Ovary (tissue), 9 donors: ENCODE measurements around the gene ARFIP2. TPM values are rescaled to one million over a fixed set of nuclear protein-coding genes. Genes with fewer than 3 reads are reported as not detected.

Experiments
- DNase-seq, 5 donors: peaks; one replicate each; pipeline ENCODE4 v3.0.0-alpha.2; 2019 to 2020
- H3K27ac ChIP-seq, 2 donors: fragments of 200-600 bp; one replicate each; pipeline versions ENCODE4 v1.5.1 to v1.8.0; 2019 to 2022
- H3K27me3 ChIP-seq: fragments of 200-600 bp; one replicate; pipeline ENCODE4 v1.8.0; 2022
- H3K36me3 ChIP-seq: fragments of 200-600 bp; sonication (generic); one replicate; pipeline ENCODE4 v1.5.1; 2019
- H3K4me1 ChIP-seq: one replicate; pipeline ENCODE4 v1.8.1; 2013; ENCODE audit warnings: mild to moderate bottlenecking, moderate library complexity; ENCODE audit not compliant: insufficient read depth
- H3K4me3 ChIP-seq: fragments of 200-600 bp; sonication (generic); one replicate; pipeline ENCODE4 v1.5.1; 2017
- H3K9me3 ChIP-seq, 2 donors: fragments of 200-600 bp in 1 of 2; sonication (generic) in 1 of 2; one replicate each; pipeline versions ENCODE4 v1.5.1 to v1.8.1; 2013 to 2019; ENCODE audit warnings: mild to moderate bottlenecking in 1 of 2, moderate library complexity in 1 of 2
- EP300 ChIP-seq: sonication (generic); formaldehyde crosslinking; IDR thresholded peaks from one replicate; pipeline ENCODE4 v1.6.1; 2017; ENCODE audit warnings: antibody characterized with exemption
- POLR2A ChIP-seq: fragments of 450-650 bp; IDR thresholded peaks from one replicate; pipeline ENCODE4 v1.6.1; 2017; ENCODE audit warnings: antibody characterized with exemption, mild to moderate bottlenecking, moderate library complexity
- WGBS, 3 donors: extraction: QIAGEN DNeasy Blood & Tissue Kit in 1 of 3; methylation state at CpG; one replicate each; pipeline versions ENCODE4 v1.1.5 to v1.1.7; 2013 to 2017; 5-methylcytosine and 5-hydroxymethylcytosine counted together
- intact Hi-C, 4 donors: fragments of 100-400 bp; cut with DNase I; formaldehyde crosslinking; loops; one replicate each; pipeline versions ENCODE4 v1.11.0 to v1.15.1; 2022 to 2023
- polyA plus RNA-seq, 2 donors: library from polyadenylated mRNA; stranded (reverse); fragments of 200-250 nt in 1 of 2; fragments of 350-450 nt in 1 of 2; fragmentation: Illumina TruSeq in 1 of 2; extraction: RNeasy Lipid Tissue Mini Kit (QIAGEN cat#74804) in 1 of 2; gene quantifications; one replicate each; pipeline ENCODE4 v1.2.3, GENCODE V29; 2013 to 2014
- total RNA-seq, 7 donors: library from RNA; depleted of rRNA in 2 of 7; stranded (reverse); fragments of >200 nt in 2 of 7; fragmentation: NEBNext Ultra II Directional in 3 of 7; extraction: Animal tissue kit (Norgen Biotek cat#: 25700) in 3 of 7; gene quantifications; one replicate each; pipeline versions ENCODE4 v1.1.0 to v1.2.4, GENCODE V29; 2016 to 2023
- TF ChIP-seq, protein P1 (sequence below), 3 donors: fragments of 450-650 bp in 2 of 3; fragments of 200-600 bp in 1 of 3; IDR thresholded peaks; one replicate each; pipeline versions ENCODE4 v1.5.1 to v1.8.0; 2016 to 2022; ENCODE audit warnings: antibody characterized with exemption in 3 of 3, mild to moderate bottlenecking in 1 of 3
- donor health status: DM: no; HTN: no; CAD: no; lungs with moderate emphysema.
- donor health status: DM: no; HTN: no; CAD: no.
- donor health status: Bipolar disorder and iron deficiency.
- donor health status: DM: yes; HTN: yes; CAD: no.
- donor health status: DM: no; HTN: no; CAD: no.
- donor health status: DM: yes; HTN: yes; CAD: no.

Gene ARFIP2
- total and polyA plus RNA-seq, 9 donors = 35.8 to 70.4 (median 48.2) TPM

DNA sequence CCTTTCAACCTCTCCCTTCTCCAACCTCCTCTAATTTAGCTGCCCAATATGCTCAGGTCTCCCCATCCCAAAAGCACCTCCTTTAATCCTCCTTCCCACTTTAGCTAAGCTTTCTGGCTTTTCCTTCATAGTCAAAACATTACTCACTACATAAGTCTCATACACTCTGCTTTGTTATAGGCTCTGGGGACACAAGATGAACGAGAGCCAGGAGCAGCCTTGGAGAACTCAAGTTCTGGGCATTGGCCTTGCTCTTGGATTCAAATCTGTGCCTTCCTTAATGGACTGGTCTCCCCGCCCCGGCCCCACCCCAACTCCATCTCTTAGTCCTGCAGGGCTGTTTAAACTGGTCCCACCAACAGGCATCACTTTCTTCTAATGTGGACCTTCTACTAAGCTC lies 28.9 kb downstream of the ARFIP2 start:
- intact Hi-C loops = no loop called here
- H3K36me3 ChIP-seq = no peaks in the 10 kb centered on the region
- no peak overlapping the region for H3K27ac ChIP-seq
- H3K27me3 ChIP-seq = no peaks in the 10 kb centered on the region
- no peaks in the 10 kb centered on the region for H3K9me3 ChIP-seq
- no peak for DNase-seq
- H3K4me1 ChIP-seq = no peaks in the 10 kb centered on the region
- TF ChIP-seq EP300 (no peak), POLR2A (no peak)
- TF ChIP-seq, protein P1, sequence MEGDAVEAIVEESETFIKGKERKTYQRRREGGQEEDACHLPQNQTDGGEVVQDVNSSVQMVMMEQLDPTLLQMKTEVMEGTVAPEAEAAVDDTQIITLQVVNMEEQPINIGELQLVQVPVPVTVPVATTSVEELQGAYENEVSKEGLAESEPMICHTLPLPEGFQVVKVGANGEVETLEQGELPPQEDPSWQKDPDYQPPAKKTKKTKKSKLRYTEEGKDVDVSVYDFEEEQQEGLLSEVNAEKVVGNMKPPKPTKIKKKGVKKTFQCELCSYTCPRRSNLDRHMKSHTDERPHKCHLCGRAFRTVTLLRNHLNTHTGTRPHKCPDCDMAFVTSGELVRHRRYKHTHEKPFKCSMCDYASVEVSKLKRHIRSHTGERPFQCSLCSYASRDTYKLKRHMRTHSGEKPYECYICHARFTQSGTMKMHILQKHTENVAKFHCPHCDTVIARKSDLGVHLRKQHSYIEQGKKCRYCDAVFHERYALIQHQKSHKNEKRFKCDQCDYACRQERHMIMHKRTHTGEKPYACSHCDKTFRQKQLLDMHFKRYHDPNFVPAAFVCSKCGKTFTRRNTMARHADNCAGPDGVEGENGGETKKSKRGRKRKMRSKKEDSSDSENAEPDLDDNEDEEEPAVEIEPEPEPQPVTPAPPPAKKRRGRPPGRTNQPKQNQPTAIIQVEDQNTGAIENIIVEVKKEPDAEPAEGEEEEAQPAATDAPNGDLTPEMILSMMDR (IDR thresholded peaks at IDR 0.05) = no peak
- 86 to 89% (median 88%) methylated on average over 3 of the region's 3 CpGs for WGBS, 3 donors
- H3K4me3 ChIP-seq = no peak overlapping the region

DNA sequence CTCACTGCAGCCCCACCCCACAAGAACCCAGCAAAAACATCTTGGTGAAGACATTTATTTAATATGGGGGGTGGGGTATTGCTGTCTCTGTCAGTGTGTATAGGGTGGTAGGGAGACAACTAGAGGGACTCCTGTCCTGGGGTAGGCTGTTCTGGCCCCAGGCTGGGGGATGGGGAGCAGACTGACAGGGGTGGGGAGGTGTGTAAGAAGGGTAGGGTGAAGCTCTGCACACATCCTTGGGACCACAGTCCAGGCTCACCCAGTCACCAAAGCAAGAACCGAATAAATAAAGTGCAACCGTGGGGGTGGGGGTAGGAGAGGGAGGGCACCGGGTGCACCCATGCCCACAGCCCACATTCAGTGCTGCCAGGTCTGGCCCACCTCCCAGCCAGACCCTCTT lies 32.6 kb downstream of the ARFIP2 start:
- Histone ChIP-seq H3K9me3 (no peaks in the 10 kb centered on the region), H3K27ac (no peak overlapping the region), H3K36me3 (no peaks in the 10 kb centered on the region), H3K4me1 (no peaks in the 10 kb centered on the region), H3K27me3 (no peaks in the 10 kb centered on the region), H3K4me3 (no peak overlapping the region)
- WGBS, 3 donors = 87 to 88% (median 88%) methylated on average over 3 of the region's 3 CpGs
- TF ChIP-seq EP300 = no peak
- TF ChIP-seq, protein P1 (IDR thresholded peaks at IDR 0.05) = no peak
- TF ChIP-seq POLR2A = no peak
- intact Hi-C loops = loop anchor here in 1 of 4 donors (10.0 kb wide), 1 partner anchor 424 kb away; no protein-coding TSS in a partner anchor
- DNase-seq = no peak

DNA sequence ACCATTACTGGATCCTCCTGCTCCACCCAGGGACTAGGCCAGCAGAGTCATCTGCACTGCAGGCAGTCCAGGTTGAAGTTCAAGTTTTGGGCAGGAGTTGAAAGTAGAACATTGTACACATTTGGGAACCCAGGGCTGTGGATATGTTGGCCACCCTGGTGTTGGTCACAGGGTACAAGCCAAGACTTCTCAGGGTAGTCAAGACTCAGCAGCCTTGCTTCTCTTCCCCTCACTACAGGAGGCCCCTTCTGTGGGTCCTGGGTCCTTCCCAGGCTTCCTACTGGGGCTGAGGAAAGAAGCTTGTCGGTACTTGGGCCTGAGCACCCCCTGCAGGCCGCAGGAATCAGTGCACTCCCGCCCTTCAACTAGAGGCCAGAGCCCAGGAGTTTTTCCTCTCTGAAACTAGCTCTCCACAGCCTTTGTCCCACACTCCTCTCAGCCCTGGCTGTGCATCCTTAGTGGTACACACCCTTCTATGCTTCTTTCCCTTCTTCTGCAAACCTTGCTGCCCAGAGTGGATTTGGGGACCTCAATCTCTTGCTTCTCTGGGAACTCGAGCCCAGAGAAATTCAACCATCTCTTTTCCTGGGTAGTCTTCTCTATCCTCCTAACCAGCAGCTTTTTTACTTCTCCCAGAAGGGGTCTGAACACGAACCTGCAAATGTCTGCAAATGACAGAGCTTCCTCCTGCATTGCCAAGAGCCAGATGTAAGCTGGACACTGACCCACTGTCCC lies 37.7 kb downstream of the ARFIP2 start:
- TF ChIP-seq, protein P1 (IDR thresholded peaks at IDR 0.05) = peak; percentile 53 to 69 (median 53)
- TF ChIP-seq EP300 = no peak
- Histone ChIP-seq H3K4me3 (no peak overlapping the region), H3K36me3 (no peaks in the 10 kb centered on the region), H3K9me3 (no peaks in the 10 kb centered on the region), H3K27ac (no peak overlapping the region), H3K27me3 (no peaks in the 10 kb centered on the region), H3K4me1 (no peaks in the 10 kb centered on the region)
- intact Hi-C loops = loop anchor here (2.0 to 10.0 kb wide), 4 partner anchors 63 to 419 kb away; no protein-coding TSS in a partner anchor
- peak; percentile 35 to 71 (median 62) for DNase-seq
- 24 to 30% (median 27%) methylated on average over 5 of the region's 5 CpGs for WGBS, 3 donors

DNA sequence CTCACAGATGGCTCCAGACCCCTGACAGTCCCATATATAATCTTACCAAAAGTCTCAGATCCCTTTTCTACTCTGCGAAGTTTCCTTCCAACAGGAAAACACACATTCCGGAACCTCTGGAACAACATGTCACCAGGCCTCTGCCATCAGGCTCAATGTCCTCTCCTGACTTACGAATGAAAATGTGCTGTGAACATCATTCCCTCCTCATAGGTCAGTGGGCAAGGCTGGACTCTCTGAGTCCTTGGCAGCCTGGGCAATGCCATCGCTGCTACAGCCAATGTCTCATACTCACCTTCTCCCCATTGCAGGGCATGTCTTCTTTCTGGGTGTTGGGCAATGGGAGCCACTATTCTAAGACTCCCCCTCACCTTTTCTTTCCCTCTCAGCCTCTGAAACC lies 38.7 kb downstream of the ARFIP2 start:
- no peak overlapping the region for H3K27ac ChIP-seq
- 87 to 89% (median 87%) methylated on average over 4 of the region's 4 CpGs for WGBS, 3 donors

More for the DNA sequence above, 38.7 kb downstream of the ARFIP2 start:
- no peak overlapping the region for H3K4me3 ChIP-seq
- DNase-seq = no peak
- TF ChIP-seq, protein P1 (IDR thresholded peaks at IDR 0.05) = no peak
- TF ChIP-seq EP300 = no peak
- no peak for TF ChIP-seq POLR2A
- no peaks in the 10 kb centered on the region for H3K4me1 ChIP-seq
- no peaks in the 10 kb centered on the region for H3K27me3 ChIP-seq
- no peaks in the 10 kb centered on the region for H3K36me3 ChIP-seq
- intact Hi-C loops = loop anchor here (2.0 to 10.0 kb wide), 4 partner anchors 62 to 418 kb away; no protein-coding TSS in a partner anchor
- H3K9me3 ChIP-seq = no peaks in the 10 kb centered on the region
